ENCODE data around the gene DTX1.
"Not testable (repeated sequence)": the region's sequence is repeated elsewhere in the genome, so short reads cannot be mapped to it uniquely, and the experiment has no call there.

Gene DTX1

GRCh38 chr12:113114447-113115178, 58.1 kb downstream of the DTX1 start:
- no peaks in the 10 kb centered on the region for H3K36me3 ChIP-seq (ENCODE audit: control insufficient read depth, insufficient read depth, low read length)
- H3K4me1 ChIP-seq (ENCODE audit: control insufficient read depth, insufficient read depth, low read length): no peaks in the 10 kb centered on the region
- no peak overlapping the region for H3K9ac ChIP-seq (ENCODE audit: low read depth, low read length)
- H3K9me3 ChIP-seq (ENCODE audit: control insufficient read depth, insufficient read depth, low read length): no peaks in the 10 kb centered on the region
- H3K4me3 ChIP-seq (ENCODE audit: low read depth, low read length): no peak overlapping the region
- H3K27me3 ChIP-seq (ENCODE audit: control insufficient read depth, insufficient read depth, low read length): no peaks in the 10 kb centered on the region

- Histone ChIP-seq H3K27me3 (ENCODE audit: control insufficient read depth, insufficient read depth, low read length) (no peaks in the 10 kb centered on the region), H3K9me3 (ENCODE audit: control insufficient read depth, insufficient read depth, low read length) (no peaks in the 10 kb centered on the region), H3K9ac (ENCODE audit: low read depth, low read length) (no peak overlapping the region), H3K4me3 (ENCODE audit: low read depth, low read length) (no peak overlapping the region), H3K36me3 (ENCODE audit: control insufficient read depth, insufficient read depth, low read length) (no peaks in the 10 kb centered on the region), H3K4me1 (ENCODE audit: control insufficient read depth, insufficient read depth, low read length) (peaks cover 3% of the 10 kb centered on the region)
Observed at GRCh38 chr12:113115455-113116126, 59.1 kb downstream of the DTX1 start.

GRCh38 chr12:113116875-113117274, 60.3 kb downstream of the DTX1 start:
- Histone ChIP-seq H3K27me3 (ENCODE audit: control insufficient read depth, insufficient read depth, low read length) (no peaks in the 10 kb centered on the region), H3K9ac (ENCODE audit: low read depth, low read length) (no peak overlapping the region), H3K36me3 (ENCODE audit: control insufficient read depth, insufficient read depth, low read length) (no peaks in the 10 kb centered on the region), H3K4me3 (ENCODE audit: low read depth, low read length) (no peak overlapping the region), H3K4me1 (ENCODE audit: control insufficient read depth, insufficient read depth, low read length) (peaks cover 3% of the 10 kb centered on the region), H3K9me3 (ENCODE audit: control insufficient read depth, insufficient read depth, low read length) (no peaks in the 10 kb centered on the region)

GRCh38 chr12:113117684-113118083, 61.2 kb downstream of the DTX1 start:
- not testable (repeated sequence) for H3K4me3 ChIP-seq (ENCODE audit: low read depth, low read length); H3K27me3 ChIP-seq (ENCODE audit: control insufficient read depth, insufficient read depth, low read length); H3K9me3 ChIP-seq (ENCODE audit: control insufficient read depth, insufficient read depth, low read length); H3K9ac ChIP-seq (ENCODE audit: low read depth, low read length); H3K4me1 ChIP-seq (ENCODE audit: control insufficient read depth, insufficient read depth, low read length); H3K36me3 ChIP-seq (ENCODE audit: control insufficient read depth, insufficient read depth, low read length)

- Histone ChIP-seq H3K4me1 (ENCODE audit: control insufficient read depth, insufficient read depth, low read length) (peaks cover 3% of the 10 kb centered on the region), H3K4me3 (ENCODE audit: low read depth, low read length) (no peak overlapping the region), H3K27me3 (ENCODE audit: control insufficient read depth, insufficient read depth, low read length) (no peaks in the 10 kb centered on the region), H3K9ac (ENCODE audit: low read depth, low read length) (no peak overlapping the region), H3K36me3 (ENCODE audit: control insufficient read depth, insufficient read depth, low read length) (no peaks in the 10 kb centered on the region), H3K9me3 (ENCODE audit: control insufficient read depth, insufficient read depth, low read length) (no peaks in the 10 kb centered on the region)
Observed at GRCh38 chr12:113118142-113118541, 61.6 kb downstream of the DTX1 start.

- Histone ChIP-seq H3K27me3 (ENCODE audit: control insufficient read depth, insufficient read depth, low read length) (no peaks in the 10 kb centered on the region), H3K4me1 (ENCODE audit: control insufficient read depth, insufficient read depth, low read length) (peaks cover 3% of the 10 kb centered on the region), H3K9me3 (ENCODE audit: control insufficient read depth, insufficient read depth, low read length) (no peaks in the 10 kb centered on the region), H3K9ac (ENCODE audit: low read depth, low read length) (no peak overlapping the region), H3K4me3 (ENCODE audit: low read depth, low read length) (no peak overlapping the region), H3K36me3 (ENCODE audit: control insufficient read depth, insufficient read depth, low read length) (no peaks in the 10 kb centered on the region)
Observed at GRCh38 chr12:113119980-113120669, 63.6 kb downstream of the DTX1 start.

- no peaks in the 10 kb centered on the region for H3K36me3 ChIP-seq (ENCODE audit: control insufficient read depth, insufficient read depth, low read length)
- H3K27me3 ChIP-seq (ENCODE audit: control insufficient read depth, insufficient read depth, low read length): no peaks in the 10 kb centered on the region
- peaks cover 3% of the 10 kb centered on the region for H3K4me1 ChIP-seq (ENCODE audit: control insufficient read depth, insufficient read depth, low read length)
- H3K9ac ChIP-seq (ENCODE audit: low read depth, low read length): no peak overlapping the region
- H3K9me3 ChIP-seq (ENCODE audit: control insufficient read depth, insufficient read depth, low read length): no peaks in the 10 kb centered on the region
- H3K4me3 ChIP-seq (ENCODE audit: low read depth, low read length): no peak overlapping the region
Observed at GRCh38 chr12:113120670-113121370, 64.3 kb downstream of the DTX1 start.

- Histone ChIP-seq H3K27me3 (ENCODE audit: control insufficient read depth, insufficient read depth, low read length) (no peaks in the 10 kb centered on the region), H3K4me1 (ENCODE audit: control insufficient read depth, insufficient read depth, low read length) (no peaks in the 10 kb centered on the region), H3K9ac (ENCODE audit: low read depth, low read length) (no peak overlapping the region), H3K9me3 (ENCODE audit: control insufficient read depth, insufficient read depth, low read length) (no peaks in the 10 kb centered on the region), H3K36me3 (ENCODE audit: control insufficient read depth, insufficient read depth, low read length) (peaks cover 3% of the 10 kb centered on the region), H3K4me3 (ENCODE audit: low read depth, low read length) (no peak overlapping the region)
Observed at GRCh38 chr12:113127791-113128199, 71.3 kb downstream of the DTX1 start.

GRCh38 chr12:113128802-113129663, 72.5 kb downstream of the DTX1 start:
- no peak overlapping the region for H3K9ac ChIP-seq (ENCODE audit: low read depth, low read length)
- H3K9me3 ChIP-seq (ENCODE audit: control insufficient read depth, insufficient read depth, low read length): no peaks in the 10 kb centered on the region
- H3K4me3 ChIP-seq (ENCODE audit: low read depth, low read length): no peak overlapping the region
- H3K4me1 ChIP-seq (ENCODE audit: control insufficient read depth, insufficient read depth, low read length): no peaks in the 10 kb centered on the region
- H3K27me3 ChIP-seq (ENCODE audit: control insufficient read depth, insufficient read depth, low read length): peaks cover 1% of the 10 kb centered on the region
- peaks cover 3% of the 10 kb centered on the region for H3K36me3 ChIP-seq (ENCODE audit: control insufficient read depth, insufficient read depth, low read length)

- H3K4me1 ChIP-seq (ENCODE audit: control insufficient read depth, insufficient read depth, low read length): no peaks in the 10 kb centered on the region
- peaks cover 9% of the 10 kb centered on the region for H3K27me3 ChIP-seq (ENCODE audit: control insufficient read depth, insufficient read depth, low read length)
- H3K9ac ChIP-seq (ENCODE audit: low read depth, low read length): no peak overlapping the region
- peaks cover 3% of the 10 kb centered on the region for H3K36me3 ChIP-seq (ENCODE audit: control insufficient read depth, insufficient read depth, low read length)
- no peaks in the 10 kb centered on the region for H3K9me3 ChIP-seq (ENCODE audit: control insufficient read depth, insufficient read depth, low read length)
- H3K4me3 ChIP-seq (ENCODE audit: low read depth, low read length): no peak overlapping the region
Observed at GRCh38 chr12:113129664-113130456, 73.3 kb downstream of the DTX1 start.

Measured in iPS-15b (cell line).